A549 (cell line): ENCODE data around the gene CFD. TPM values are rescaled to one million over a fixed set of nuclear protein-coding genes. Genes with fewer than 3 reads are reported as not detected.
"Not testable (repeated sequence)": the region's sequence is repeated elsewhere in the genome, so short reads cannot be mapped to it uniquely, and the experiment has no call there.

Experiments
- ATAC-seq, 2 experiments: fragments of 200-7000 bp in 1 of 2; fragments of >200 bp in 1 of 2; cut with Nextera tagmentation in 1 of 2; cut with Tn5 transposase in 1 of 2; 3 replicates each; pipeline versions ENCODE4 v1.8.0 to v1.9.1; 2018 to 2020; ENCODE audit warnings: mild to moderate bottlenecking in 1 of 2, moderate library complexity in 1 of 2
- CTCF ChIA-PET: fragments of 300-600 bp; sonication (Branson Sonifier 250); formaldehyde crosslinking; extraction: SDS; loops from one replicate; lab custom pipeline; 2021; ENCODE audit warnings: antibody characterized with exemption, inconsistent platforms; lab: Yijun Ruan, JAX
- POLR2A ChIA-PET: fragments of 350-600 bp; formaldehyde crosslinking; extraction: SDS; loops from one replicate; lab custom pipeline; 2021; ENCODE audit warnings: antibody characterized with exemption, inconsistent platforms; lab: Yijun Ruan, JAX
- DNase-seq, 2 experiments: peaks; one replicate each; pipeline versions ENCODE4 v3.0.0 to v3.0.0-alpha.2; 2011 to 2016; ENCODE audit warnings: low read depth in 1 of 2, low spot score in 1 of 2
- FAIRE-seq: peaks from 2 replicates; lab custom pipeline; 2011; peaks lifted over from hg19 to GRCh38; lab: Jason Lieb, UNC
- H3K27ac ChIP-seq, 2 experiments: fragments of >200 bp; sonication (Bioruptor Twin); formaldehyde crosslinking; 3 replicates each; pipeline ENCODE4 v1.5.1; 2016 to 2017
- H3K4me1 ChIP-seq: fragments of >200 bp; sonication (Bioruptor Twin); formaldehyde crosslinking; 3 replicates; pipeline ENCODE4 v1.6.1; 2016
- H3K4me2 ChIP-seq: fragments of >200 bp; sonication (Bioruptor Twin); formaldehyde crosslinking; 3 replicates; pipeline ENCODE4 v1.6.1; 2016
- H3K4me3 ChIP-seq: fragments of >200 bp; sonication (Bioruptor Twin); formaldehyde crosslinking; 3 replicates; pipeline ENCODE4 v1.5.1; 2016
- H3K9me3 ChIP-seq: fragments of >200 bp; sonication (Bioruptor Twin); formaldehyde crosslinking; 3 replicates; pipeline ENCODE4 v1.6.1; 2016
- CBX8 ChIP-seq: fragments of 200-600 bp; sonication (generic); IDR thresholded peaks from 2 replicates; pipeline ENCODE4 v1.6.1; 2016
- CHD2 ChIP-seq: fragments of 150-350 bp; IDR thresholded peaks from 2 replicates; pipeline ENCODE4 v1.6.1; 2014; ENCODE audit warnings: low read length; ENCODE audit not compliant: partially characterized antibody
- EHMT2 ChIP-seq: fragments of 200-600 bp; sonication (generic); IDR thresholded peaks from 2 replicates; pipeline ENCODE4 v1.6.1; 2016; ENCODE audit warnings: antibody characterized with exemption, low read depth, mild to moderate bottlenecking, moderate library complexity
- ESRRA ChIP-seq: fragments of 150-350 bp; IDR thresholded peaks from 2 replicates; pipeline ENCODE4 v1.6.1; 2014; ENCODE audit warnings: mild to moderate bottlenecking, low read length, borderline replicate concordance
- FOSL2 ChIP-seq, 2 experiments: fragments of 450-650 bp in 1 of 2; fragments of >200 bp in 1 of 2; sonication (Bioruptor Twin) in 1 of 2; formaldehyde crosslinking; IDR thresholded peaks; 2 replicates each; pipeline versions ENCODE4 v1.5.0 to v1.6.1; 2016 to 2020; ENCODE audit warnings: mild to moderate bottlenecking in 1 of 2, moderate library complexity in 1 of 2
- FOXS1 ChIP-seq: fragments of 250-450 bp; sonication (Bioruptor Pico); IDR thresholded peaks from 2 replicates; pipeline ENCODE4 v1.5.0; 2020; ENCODE audit warnings: mild to moderate bottlenecking, moderate library complexity
- HOXB5 ChIP-seq: fragments of 250-450 bp; sonication (Bioruptor Pico); IDR thresholded peaks from 2 replicates; pipeline ENCODE4 v1.5.0; 2020; ENCODE audit warnings: mild to moderate bottlenecking, moderate library complexity
- KDM1A ChIP-seq: fragments of 200-600 bp; sonication (generic); IDR thresholded peaks from 2 replicates; pipeline ENCODE4 v1.6.1; 2016; ENCODE audit warnings: low read depth, mild to moderate bottlenecking
- NPAS2 ChIP-seq: fragments of 250-450 bp; sonication (Bioruptor Pico); IDR thresholded peaks from 2 replicates; pipeline ENCODE4 v1.8.0; 2022; ENCODE audit warnings: mild to moderate bottlenecking, moderate library complexity, borderline replicate concordance
- TFCP2L1 ChIP-seq: fragments of 250-450 bp; sonication (Bioruptor Pico); IDR thresholded peaks from 2 replicates; pipeline ENCODE4 v1.5.0; 2021; ENCODE audit warnings: mild to moderate bottlenecking
- ZNF302 ChIP-seq: fragments of 250-450 bp; sonication (Bioruptor Pico); IDR thresholded peaks from 2 replicates; pipeline ENCODE4 v1.9.0; 2021; ENCODE audit warnings: inconsistent platforms, mild to moderate bottlenecking, moderate library complexity
- WGBS: methylation state at CpG from one replicate; pipeline ENCODE4 v1.1.6; 2017; ENCODE audit errors: missing lambda C conversion rate; 5-methylcytosine and 5-hydroxymethylcytosine counted together
- polyA plus RNA-seq, 4 experiments: library from polyadenylated mRNA; depleted of rRNA in 3 of 4; stranded (reverse); fragments of >200 nt; fragmentation: RNase III in 1 of 4; extraction: RNeasy Plus Mini Kit Qiagen cat#74134 plus additional on column Dnase treatment in 1 of 4; gene quantifications; 2 replicates in 3 of 4; 3 replicates in 1 of 4; pipeline ENCODE4 v1.2.3, GENCODE V29; 2011 to 2017
- TF ChIP-seq, protein P1 (sequence below): fragments of >200 bp; sonication (Bioruptor Twin); formaldehyde crosslinking; IDR thresholded peaks from 3 replicates; pipeline ENCODE4 v1.6.1; 2016
- TF ChIP-seq, protein P2 (sequence below): fragments of 150-350 bp; IDR thresholded peaks from 2 replicates; pipeline ENCODE4 v1.6.1; 2014; ENCODE audit warnings: low read depth, mild to moderate bottlenecking, low read length
- TF ChIP-seq, protein P3 (sequence below): IDR thresholded peaks from 2 replicates; pipeline ENCODE4 v1.6.1; 2012
- TF ChIP-seq, protein P4 (sequence below): fragments of 250-450 bp; sonication (Bioruptor Pico); IDR thresholded peaks from 2 replicates; pipeline ENCODE4 v1.5.0; 2021; ENCODE audit warnings: mild to moderate bottlenecking, moderate library complexity, borderline replicate concordance
- TF ChIP-seq, protein P5 (sequence below): fragments of >200 bp; sonication (Bioruptor Twin); formaldehyde crosslinking; IDR thresholded peaks from 2 replicates; pipeline ENCODE4 v1.6.1; 2016

Gene CFD
- polyA plus RNA-seq, 2 of the 4 experiments (the other 2 are of a cell fraction), result 7.6 to 14.3 TPM

DNA sequence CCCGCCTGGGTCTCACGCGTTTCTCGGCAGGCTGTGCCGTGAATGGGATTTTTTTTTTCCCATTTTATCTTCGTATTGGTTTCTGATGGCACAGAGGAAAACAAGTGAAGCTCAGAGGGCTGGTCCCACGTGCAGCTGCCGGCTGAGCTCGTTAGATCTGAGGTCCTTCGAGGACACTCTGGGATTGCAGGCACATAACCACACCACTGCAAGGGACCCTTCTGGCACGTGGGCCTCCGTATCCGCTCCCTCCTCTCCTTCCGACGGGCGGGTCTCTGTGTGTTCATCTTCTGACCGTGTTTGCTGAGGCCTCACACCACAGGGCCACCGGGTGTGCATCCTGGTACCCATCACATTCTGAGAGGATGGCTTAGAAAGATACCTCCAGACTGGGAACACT is 16.6 kb downstream of the CFD start (continued):
- TF ChIP-seq, protein P1, sequence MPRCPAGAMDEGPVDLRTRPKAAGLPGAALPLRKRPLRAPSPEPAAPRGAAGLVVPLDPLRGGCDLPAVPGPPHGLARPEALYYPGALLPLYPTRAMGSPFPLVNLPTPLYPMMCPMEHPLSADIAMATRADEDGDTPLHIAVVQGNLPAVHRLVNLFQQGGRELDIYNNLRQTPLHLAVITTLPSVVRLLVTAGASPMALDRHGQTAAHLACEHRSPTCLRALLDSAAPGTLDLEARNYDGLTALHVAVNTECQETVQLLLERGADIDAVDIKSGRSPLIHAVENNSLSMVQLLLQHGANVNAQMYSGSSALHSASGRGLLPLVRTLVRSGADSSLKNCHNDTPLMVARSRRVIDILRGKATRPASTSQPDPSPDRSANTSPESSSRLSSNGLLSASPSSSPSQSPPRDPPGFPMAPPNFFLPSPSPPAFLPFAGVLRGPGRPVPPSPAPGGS, result no peak
- no peak for TF ChIP-seq FOSL2 (IDR thresholded peaks at IDR 0.05)
- TF ChIP-seq FOSL2 (CRISPR knock-in tag; IDR thresholded peaks at IDR 0.05), result no peak
- no peak for TF ChIP-seq HOXB5 (CRISPR knock-in tag)
- TF ChIP-seq FOXS1, result no peak
- TF ChIP-seq EHMT2, result no peak
- no peak for TF ChIP-seq ESRRA
- no peak for TF ChIP-seq KDM1A
- no peak for TF ChIP-seq ZNF302

DNA sequence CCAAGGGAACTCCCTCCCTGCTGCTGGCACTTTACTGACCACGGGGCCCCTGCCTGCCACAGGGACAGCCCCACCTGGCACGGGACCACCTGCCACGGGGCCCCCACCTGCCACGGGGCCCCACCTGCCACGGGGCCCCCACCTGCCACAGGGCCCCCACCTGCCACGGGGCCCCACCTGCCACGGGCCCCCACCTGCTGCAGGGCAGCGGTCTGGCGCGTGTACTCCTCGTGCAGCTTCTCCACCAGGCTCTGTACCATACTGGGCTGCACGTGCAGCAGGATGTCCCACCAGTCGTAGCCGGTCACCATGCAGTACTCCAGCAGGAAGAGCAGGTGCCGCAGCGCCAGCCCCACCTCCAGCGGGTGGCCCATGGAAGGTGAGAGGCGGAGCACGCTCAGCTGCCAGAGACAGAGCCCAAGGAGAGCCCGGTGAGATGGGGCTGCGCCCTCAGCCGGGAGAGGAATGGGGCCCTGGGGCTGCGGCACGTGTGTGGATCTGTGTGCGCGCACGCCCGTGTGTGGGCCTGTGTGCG is 17.4 kb downstream of the CFD start:
- H3K27ac ChIP-seq, result no peak overlapping the region
- TF ChIP-seq CBX8, result no peak
- TF ChIP-seq CHD2, result no peak
- TF ChIP-seq, protein P2, sequence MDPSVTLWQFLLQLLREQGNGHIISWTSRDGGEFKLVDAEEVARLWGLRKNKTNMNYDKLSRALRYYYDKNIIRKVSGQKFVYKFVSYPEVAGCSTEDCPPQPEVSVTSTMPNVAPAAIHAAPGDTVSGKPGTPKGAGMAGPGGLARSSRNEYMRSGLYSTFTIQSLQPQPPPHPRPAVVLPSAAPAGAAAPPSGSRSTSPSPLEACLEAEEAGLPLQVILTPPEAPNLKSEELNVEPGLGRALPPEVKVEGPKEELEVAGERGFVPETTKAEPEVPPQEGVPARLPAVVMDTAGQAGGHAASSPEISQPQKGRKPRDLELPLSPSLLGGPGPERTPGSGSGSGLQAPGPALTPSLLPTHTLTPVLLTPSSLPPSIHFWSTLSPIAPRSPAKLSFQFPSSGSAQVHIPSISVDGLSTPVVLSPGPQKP, result no peak
- TF ChIP-seq NPAS2 (CRISPR knock-in tag), result no peak
- TF ChIP-seq, protein P3, sequence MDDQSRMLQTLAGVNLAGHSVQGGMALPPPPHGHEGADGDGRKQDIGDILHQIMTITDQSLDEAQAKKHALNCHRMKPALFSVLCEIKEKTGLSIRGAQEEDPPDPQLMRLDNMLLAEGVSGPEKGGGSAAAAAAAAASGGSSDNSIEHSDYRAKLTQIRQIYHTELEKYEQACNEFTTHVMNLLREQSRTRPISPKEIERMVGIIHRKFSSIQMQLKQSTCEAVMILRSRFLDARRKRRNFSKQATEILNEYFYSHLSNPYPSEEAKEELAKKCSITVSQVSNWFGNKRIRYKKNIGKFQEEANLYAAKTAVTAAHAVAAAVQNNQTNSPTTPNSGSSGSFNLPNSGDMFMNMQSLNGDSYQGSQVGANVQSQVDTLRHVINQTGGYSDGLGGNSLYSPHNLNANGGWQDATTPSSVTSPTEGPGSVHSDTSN, result no peak
- TF ChIP-seq, protein P1, result no peak
- no peak for TF ChIP-seq EHMT2
- TF ChIP-seq, protein P4, sequence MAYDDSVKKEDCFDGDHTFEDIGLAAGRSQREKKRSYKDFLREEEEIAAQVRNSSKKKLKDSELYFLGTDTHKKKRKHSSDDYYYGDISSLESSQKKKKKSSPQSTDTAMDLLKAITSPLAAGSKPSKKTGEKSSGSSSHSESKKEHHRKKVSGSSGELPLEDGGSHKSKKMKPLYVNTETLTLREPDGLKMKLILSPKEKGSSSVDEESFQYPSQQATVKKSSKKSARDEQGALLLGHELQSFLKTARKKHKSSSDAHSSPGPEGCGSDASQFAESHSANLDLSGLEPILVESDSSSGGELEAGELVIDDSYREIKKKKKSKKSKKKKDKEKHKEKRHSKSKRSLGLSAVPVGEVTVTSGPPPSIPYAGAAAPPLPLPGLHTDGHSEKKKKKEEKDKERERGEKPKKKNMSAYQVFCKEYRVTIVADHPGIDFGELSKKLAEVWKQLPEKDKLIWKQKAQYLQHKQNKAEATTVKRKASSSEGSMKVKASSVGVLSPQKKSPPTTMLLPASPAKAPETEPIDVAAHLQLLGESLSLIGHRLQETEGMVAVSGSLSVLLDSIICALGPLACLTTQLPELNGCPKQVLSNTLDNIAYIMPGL (CRISPR knock-in tag), result no peak
- TF ChIP-seq TFCP2L1 (CRISPR knock-in tag), result no peak
- TF ChIP-seq, protein P5, sequence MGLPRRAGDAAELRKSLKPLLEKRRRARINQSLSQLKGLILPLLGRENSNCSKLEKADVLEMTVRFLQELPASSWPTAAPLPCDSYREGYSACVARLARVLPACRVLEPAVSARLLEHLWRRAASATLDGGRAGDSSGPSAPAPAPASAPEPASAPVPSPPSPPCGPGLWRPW, result no peak
- peaks cover 14% of the 10 kb centered on the region for H3K4me1 ChIP-seq
- no peak for ATAC-seq
- 84% methylated on average over 13 of the region's 29 CpGs for WGBS
- no peak for DNase-seq
- no peaks in the 10 kb centered on the region for H3K9me3 ChIP-seq
- no peak overlapping the region for H3K4me3 ChIP-seq
- FAIRE-seq, result no peak
- no peak overlapping the region for H3K4me2 ChIP-seq
- CTCF ChIA-PET, result interaction anchor here (1.6 kb wide), 1 partner anchor 21 kb away, joined by 3 read pairs; no protein-coding TSS in a partner anchor
- POLR2A ChIA-PET, result no interaction called here

DNA sequence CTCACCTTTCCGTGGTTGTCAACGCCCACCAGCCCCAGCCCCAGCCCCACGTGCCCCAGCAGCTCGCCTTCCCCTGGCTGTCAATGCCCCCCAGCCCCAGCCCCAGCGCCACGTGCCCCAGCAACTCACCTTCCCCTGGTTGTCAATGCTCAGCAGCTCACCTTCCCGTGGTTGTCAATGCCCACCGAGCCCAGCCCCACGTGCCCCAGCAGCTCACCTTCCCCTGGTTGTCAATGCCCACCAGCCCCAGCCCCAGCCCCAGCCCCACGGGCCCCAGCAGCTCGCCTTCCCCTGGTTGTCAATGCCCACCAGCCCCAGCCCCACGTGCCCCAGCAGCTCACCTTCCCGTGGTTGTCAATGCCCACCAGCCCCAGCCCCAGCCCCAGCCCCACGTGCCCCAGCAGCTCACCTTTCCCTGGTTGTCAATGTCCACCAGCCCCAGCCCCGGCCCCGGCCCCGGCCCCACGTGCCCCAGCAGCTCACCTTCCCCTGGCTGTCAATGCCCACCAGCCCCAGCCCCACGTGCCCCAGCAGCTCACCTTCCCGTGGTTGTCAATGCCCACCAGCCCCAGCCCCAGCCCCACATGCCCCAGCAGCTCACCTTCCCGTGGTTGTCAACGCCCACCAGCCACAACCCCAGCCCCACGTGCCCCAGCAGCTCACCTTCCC is 18.7 kb downstream of the CFD start:
- CTCF ChIA-PET, result interaction anchor here (0.9 to 1.8 kb wide), 4 partner anchors 14 to 43 kb away, joined by 3 to 5 read pairs (median 4); partner anchors contain the start of genes MED16 and RNU6-9

DNA sequence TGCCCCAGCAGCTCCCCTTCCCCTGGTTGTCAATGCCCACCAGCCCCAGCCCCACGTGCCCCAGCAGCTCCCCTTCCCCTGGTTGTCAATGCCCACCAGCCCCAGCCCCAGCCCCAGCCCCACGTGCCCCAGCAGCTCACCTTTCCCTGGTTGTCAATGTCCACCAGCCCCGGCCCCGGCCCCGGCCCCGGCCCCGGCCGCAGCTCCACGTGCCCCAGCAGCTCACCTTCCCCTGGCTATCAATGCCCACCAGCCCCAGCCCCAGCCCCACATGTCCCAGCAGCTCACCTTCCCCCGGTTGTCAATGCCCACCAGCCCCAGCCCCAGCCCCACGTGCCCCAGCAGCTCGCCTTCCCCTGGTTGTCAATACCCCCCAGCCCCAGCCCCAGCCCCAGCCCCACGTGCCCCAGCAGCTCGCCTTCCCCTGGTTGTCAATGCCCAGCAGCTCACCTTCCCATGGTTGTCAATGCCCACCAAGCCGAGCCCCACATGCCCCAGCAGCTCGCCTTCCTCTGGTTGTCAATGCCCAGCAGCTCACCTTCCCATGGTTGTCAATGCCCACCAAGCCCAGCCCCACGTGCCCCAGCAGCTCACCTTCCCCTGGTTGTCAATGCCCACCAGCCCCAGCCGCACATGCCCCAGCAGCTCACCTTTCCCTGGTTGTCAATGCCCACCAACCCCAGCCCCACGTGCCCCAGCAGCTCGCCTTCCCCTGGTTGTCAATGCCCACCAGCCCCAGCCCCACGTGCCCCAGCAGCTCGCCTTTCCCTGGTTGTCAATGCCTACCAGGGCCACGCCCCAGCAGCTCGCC is 19.5 kb downstream of the CFD start:
- ChIA-PET CTCF (interaction anchor here (0.9 to 1.8 kb wide), 4 partner anchors 14 to 42 kb away, joined by 3 to 5 read pairs (median 4); partner anchors contain the start of genes MED16 and RNU6-9), POLR2A (interaction anchor here (0.6 to 1.2 kb wide), 4 partner anchors 9 to 126 kb away, joined by 3 to 8 read pairs (median 4); partner anchors contain the start of gene MED16)
- H3K27ac ChIP-seq, H3K9me3 ChIP-seq, H3K4me3 ChIP-seq, H3K4me1 ChIP-seq, DNase-seq, FAIRE-seq, ATAC-seq, H3K4me2 ChIP-seq: not testable (repeated sequence)
- WGBS, result 70% methylated on average over 16 of the region's 24 CpGs

More for the DNA sequence above, 18.7 kb downstream of the CFD start:
- DNase-seq, FAIRE-seq, ATAC-seq, H3K4me1 ChIP-seq, H3K4me2 ChIP-seq, H3K27ac ChIP-seq, H3K4me3 ChIP-seq, H3K9me3 ChIP-seq: not testable (repeated sequence)
- 60% methylated on average over 2 of the region's 23 CpGs for WGBS
- POLR2A ChIA-PET, result interaction anchor here (0.6 kb wide), 1 partner anchor 55 kb away, joined by 5 read pairs; no protein-coding TSS in a partner anchor
